ENCODE measurements around the gene GAA.

GRCh38 chr17:80101946-80102663, 724 bp downstream of the GAA start:
- no peak for TF ChIP-seq POLR2AphosphoS5 (IDR thresholded peaks at IDR 0.05; ENCODE audit: low read depth, low read length)
- TF ChIP-seq MAX (IDR thresholded peaks at IDR 0.05; ENCODE audit: low read depth): 0 out of 2 replicates have a peak, but pooled peaks have one; percentile 39
- TF ChIP-seq SIN3A (IDR thresholded peaks at IDR 0.05; ENCODE audit: borderline replicate concordance, low read depth, low read length): no peak
- TF ChIP-seq, protein P1, sequence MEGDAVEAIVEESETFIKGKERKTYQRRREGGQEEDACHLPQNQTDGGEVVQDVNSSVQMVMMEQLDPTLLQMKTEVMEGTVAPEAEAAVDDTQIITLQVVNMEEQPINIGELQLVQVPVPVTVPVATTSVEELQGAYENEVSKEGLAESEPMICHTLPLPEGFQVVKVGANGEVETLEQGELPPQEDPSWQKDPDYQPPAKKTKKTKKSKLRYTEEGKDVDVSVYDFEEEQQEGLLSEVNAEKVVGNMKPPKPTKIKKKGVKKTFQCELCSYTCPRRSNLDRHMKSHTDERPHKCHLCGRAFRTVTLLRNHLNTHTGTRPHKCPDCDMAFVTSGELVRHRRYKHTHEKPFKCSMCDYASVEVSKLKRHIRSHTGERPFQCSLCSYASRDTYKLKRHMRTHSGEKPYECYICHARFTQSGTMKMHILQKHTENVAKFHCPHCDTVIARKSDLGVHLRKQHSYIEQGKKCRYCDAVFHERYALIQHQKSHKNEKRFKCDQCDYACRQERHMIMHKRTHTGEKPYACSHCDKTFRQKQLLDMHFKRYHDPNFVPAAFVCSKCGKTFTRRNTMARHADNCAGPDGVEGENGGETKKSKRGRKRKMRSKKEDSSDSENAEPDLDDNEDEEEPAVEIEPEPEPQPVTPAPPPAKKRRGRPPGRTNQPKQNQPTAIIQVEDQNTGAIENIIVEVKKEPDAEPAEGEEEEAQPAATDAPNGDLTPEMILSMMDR (IDR thresholded peaks at IDR 0.05): no peak
